Measurements from ENCODE around the gene SLC45A2.
"Not testable (repeated sequence)": the region's sequence is repeated elsewhere in the genome, so short reads cannot be mapped to it uniquely, and the experiment has no call there.

The SLC45A2 gene

GRCh38 chr5:33984671-33985124 is at the start of gene SLC45A2:
Gene SLC45A2, minus strand, starts transcription at chr5:33984693. Its CDS starts 110 bp downstream, at chr5:33984583.
- no peak for DNase-seq

GRCh38 chr5:34031966-34032365 is 47.5 kb upstream of the SLC45A2 start:
- DNase-seq = no peak

- DNase-seq = no peak
These were observed 46.6 kb upstream of the SLC45A2 start for GRCh38 chr5:34031117-34031516.

- not testable (repeated sequence) for DNase-seq
These were observed 46.1 kb upstream of the SLC45A2 start for GRCh38 chr5:34030585-34030984.

- no peak for DNase-seq
These were observed 45.6 kb upstream of the SLC45A2 start for GRCh38 chr5:34030048-34030447.

- no peak for DNase-seq
These were observed 43.9 kb upstream of the SLC45A2 start for GRCh38 chr5:34028349-34028748.

GRCh38 chr5:34026089-34026761 is 41.7 kb upstream of the SLC45A2 start:
- DNase-seq = no peak

GRCh38 chr5:34022121-34022705 is 37.7 kb upstream of the SLC45A2 start:
- DNase-seq = no peak

- DNase-seq = no peak
These were observed 36.8 kb upstream of the SLC45A2 start for GRCh38 chr5:34021334-34021733.

- DNase-seq = no peak
These were observed 36.2 kb upstream of the SLC45A2 start for GRCh38 chr5:34020726-34021125.

GRCh38 chr5:34017254-34017653 is 32.8 kb upstream of the SLC45A2 start:
- DNase-seq = no peak

- DNase-seq = no peak
These were observed 32.3 kb upstream of the SLC45A2 start for GRCh38 chr5:34016750-34017149.

- no peak for DNase-seq
These were observed 31.7 kb upstream of the SLC45A2 start for GRCh38 chr5:34016222-34016621.

GRCh38 chr5:34015120-34015822 is 30.8 kb upstream of the SLC45A2 start:
- no peak for DNase-seq

GRCh38 chr5:34014626-34015025 is 30.1 kb upstream of the SLC45A2 start:
- DNase-seq = no peak

- DNase-seq = no peak
These were observed 29.1 kb upstream of the SLC45A2 start for GRCh38 chr5:34013547-34013946.

- DNase-seq = no peak
These were observed 28.3 kb upstream of the SLC45A2 start for GRCh38 chr5:34012791-34013190.

GRCh38 chr5:34011536-34011935 is 27.0 kb upstream of the SLC45A2 start:
- DNase-seq = no peak

- not testable (repeated sequence) for DNase-seq
These were observed 25.7 kb upstream of the SLC45A2 start for GRCh38 chr5:34010146-34010545.

GRCh38 chr5:34009610-34010009 is 25.1 kb upstream of the SLC45A2 start:
- DNase-seq = no peak

GRCh38 chr5:34008802-34009201 is 24.3 kb upstream of the SLC45A2 start:
- no peak for DNase-seq

- peak; percentile 81 for DNase-seq
These were observed 23.4 kb upstream of the SLC45A2 start, which contains the start of gene AMACR for GRCh38 chr5:34007621-34008600. Gene AMACR, minus strand, starts transcription at chr5:34008050. Its CDS starts 31 bp downstream, at chr5:34008019.

GRCh38 chr5:34007201-34007620 is 22.7 kb upstream of the SLC45A2 start:
- DNase-seq = no peak

Measured in RPMI8226 (cell line).